CMK (cell line): ENCODE data around the gene DPP6.

Experiments
- DNase-seq: peaks from one replicate; pipeline ENCODE4 v3.0.0-alpha.2; 2010; ENCODE audit warnings: low read depth

The DPP6 gene

GRCh38 chr7:154880513-154880912 is 828.3 kb downstream of the DPP6 start:
- DNase-seq, result no peak

DNA sequence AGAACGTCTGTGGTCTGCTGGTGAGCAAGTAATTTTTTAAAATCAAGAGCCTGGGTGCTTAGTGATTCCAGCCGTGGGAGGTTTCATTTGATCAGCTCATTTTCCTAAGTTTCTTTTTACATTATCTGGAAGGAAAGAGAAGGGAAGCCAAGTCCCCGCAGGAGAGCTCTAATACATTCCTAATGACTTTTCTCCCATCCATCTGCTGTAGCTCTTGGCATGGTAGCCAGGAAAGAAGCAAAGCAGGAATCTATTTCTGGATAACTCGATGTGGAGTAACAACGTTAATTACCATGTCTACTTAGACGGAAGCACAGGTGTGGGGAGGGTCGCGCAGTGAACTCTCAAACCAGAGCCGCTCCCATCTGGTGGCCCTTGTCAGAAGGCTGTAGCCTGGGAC is 828.8 kb downstream of the DPP6 start:
- DNase-seq, result no peak

DNA sequence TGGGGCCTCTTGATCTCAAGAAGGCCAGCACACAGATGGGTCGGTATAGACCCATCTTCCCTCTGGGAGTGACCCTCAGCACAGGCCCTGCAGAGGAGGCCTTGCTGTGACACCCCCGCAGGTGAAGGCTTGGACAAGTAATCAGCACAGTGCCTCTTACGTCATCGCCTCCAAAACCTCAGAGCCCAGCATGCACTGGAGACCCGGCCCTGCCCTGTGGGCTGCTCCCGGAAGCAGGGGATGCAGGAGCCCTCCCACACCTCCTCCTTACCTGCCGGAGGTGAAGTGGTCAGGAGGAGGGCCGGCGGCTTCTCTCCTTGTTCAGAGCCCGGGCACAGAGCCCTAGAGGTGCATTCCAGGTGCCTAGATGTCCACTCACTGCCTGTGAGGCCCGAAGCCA is 829.3 kb downstream of the DPP6 start:
- DNase-seq, result no peak

- no peak for DNase-seq
Measured at GRCh38 chr7:154882931-154883474, 830.8 kb downstream of the DPP6 start.

DNA sequence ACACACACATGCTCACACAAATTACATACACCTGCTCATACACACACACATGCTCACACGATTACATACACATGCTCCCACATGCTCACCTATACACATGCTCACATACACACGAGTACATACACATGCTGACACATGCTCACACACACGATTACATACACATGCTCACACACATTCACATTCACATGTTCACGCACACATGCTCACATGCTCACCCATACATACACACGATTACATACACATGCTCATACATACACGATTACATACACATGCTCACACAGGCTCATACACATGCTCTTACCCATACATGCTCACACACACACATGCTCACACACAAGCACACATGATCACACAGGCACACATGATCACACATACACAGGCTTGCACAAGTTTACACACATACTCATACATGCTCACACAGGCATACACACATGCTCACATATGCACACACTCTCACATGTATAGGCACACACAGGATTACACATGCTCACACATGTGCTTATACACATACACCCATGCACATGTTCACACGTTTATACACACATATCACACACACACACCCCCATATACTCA is 832.2 kb downstream of the DPP6 start:
- DNase-seq, result no peak

DNA sequence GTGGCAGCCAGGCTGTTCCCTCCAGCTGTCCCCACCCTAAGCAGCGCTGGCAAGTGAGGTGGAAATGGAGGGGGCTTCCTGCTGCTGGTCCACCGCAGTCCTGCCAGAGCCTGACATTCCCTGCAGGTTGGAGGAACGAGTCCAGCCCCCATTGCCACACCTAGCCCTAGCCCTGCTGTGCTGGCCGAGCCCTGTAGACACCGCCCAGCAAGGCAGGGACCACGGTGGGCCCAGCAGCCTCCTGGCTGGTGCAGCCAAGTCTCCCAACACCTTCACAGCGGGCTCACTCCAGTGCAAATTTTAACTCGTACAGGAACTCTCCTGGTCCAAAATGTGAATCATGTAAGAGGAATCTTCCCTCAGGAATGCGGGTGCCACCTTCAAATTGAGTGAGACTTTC is 834.4 kb downstream of the DPP6 start:
- no peak for DNase-seq

GRCh38 chr7:154888690-154889089 is 836.5 kb downstream of the DPP6 start:
- DNase-seq, result no peak

- DNase-seq, result no peak
Measured at GRCh38 chr7:154892459-154892858, 840.3 kb downstream of the DPP6 start.

DNA sequence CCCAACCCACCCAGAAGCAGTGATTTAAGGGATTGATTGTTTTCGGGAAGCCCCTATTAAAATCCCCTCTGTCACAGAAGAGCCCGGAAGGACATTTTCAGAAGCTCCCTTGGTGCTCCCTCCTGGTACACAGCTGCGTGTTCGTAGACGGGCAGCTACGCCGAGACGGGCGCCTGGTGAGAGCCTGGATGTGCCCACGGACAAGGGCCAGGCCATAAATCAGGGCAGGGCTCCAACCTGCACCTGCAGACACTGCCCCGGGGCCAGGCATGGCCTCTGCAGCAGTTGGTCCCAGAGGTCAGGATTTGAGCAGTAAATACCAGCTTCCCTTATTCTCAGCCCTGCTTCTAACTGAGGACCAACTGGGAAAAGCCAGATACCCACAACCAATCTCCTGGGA is 843.9 kb downstream of the DPP6 start:
- no peak for DNase-seq

GRCh38 chr7:154898973-154899855 is 847.0 kb downstream of the DPP6 start:
- no peak for DNase-seq

DNA sequence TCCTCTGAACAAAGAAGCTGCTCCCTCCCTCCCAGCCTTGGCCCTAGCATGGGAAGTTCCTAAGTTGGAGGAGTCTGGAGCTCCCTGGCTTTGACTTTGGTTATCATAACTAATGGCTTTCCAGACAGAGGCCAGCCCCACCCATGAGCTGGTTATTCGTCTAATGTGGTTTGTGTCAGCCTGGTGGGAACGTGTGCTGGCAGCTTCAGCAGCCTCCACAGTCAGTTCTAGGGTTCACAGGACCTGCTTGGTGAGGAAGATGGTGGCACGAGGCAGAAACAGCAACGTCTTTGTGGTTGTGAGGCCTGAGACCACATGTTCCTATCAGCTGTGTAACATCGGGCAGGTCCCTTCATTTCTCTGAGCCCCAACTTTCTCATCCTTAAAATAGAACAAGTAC is 847.7 kb downstream of the DPP6 start:
- no peak for DNase-seq

DNA sequence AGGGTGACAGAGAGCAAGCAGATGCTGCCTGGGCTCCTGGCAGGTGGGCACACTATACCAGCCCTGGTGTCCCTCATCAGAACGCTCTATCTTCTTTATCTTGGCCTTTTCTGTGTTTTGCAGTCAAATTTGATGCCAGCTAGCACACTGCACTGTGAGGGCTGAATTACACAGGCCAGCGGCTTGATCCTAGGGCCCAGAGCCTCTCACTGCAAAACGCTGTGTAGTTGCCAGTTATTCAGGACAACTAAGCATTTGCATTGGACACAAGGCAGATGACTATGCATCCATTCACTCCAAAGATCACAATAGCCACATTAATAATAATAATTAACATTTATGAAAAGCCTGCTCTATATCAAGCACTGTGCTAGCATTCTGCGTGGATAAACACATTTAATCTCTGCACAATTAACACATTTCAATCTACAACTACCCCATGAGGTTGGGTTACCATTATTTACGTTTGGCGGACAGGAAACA is 850.4 kb downstream of the DPP6 start:
- DNase-seq, result no peak

GRCh38 chr7:154903083-154903731 is 851.0 kb downstream of the DPP6 start:
- no peak for DNase-seq

DNA sequence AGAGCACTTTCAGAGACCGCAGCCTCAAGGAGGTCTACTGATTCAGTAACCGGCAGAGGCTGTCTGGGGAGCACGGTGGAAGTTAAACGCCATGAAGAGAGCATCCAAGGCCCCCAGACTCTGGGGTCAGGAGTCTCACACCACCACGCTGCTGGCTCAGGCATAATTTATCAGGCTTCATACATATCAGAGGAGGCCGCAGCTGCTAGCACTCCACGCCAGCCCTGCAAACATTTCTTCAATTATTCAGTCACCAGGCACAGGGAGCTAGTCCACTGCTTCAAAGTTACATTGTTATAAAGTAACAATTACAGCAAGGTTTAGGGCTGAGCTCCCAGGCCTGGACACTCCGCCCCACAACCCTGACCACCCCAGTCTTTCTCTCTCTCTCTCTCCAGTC is 852.9 kb downstream of the DPP6 start:
- DNase-seq, result no peak

- DNase-seq, result no peak
Measured at GRCh38 chr7:154905615-154906014, 853.4 kb downstream of the DPP6 start.

GRCh38 chr7:154906201-154906600 is 854.0 kb downstream of the DPP6 start:
- DNase-seq, result no peak

DNA sequence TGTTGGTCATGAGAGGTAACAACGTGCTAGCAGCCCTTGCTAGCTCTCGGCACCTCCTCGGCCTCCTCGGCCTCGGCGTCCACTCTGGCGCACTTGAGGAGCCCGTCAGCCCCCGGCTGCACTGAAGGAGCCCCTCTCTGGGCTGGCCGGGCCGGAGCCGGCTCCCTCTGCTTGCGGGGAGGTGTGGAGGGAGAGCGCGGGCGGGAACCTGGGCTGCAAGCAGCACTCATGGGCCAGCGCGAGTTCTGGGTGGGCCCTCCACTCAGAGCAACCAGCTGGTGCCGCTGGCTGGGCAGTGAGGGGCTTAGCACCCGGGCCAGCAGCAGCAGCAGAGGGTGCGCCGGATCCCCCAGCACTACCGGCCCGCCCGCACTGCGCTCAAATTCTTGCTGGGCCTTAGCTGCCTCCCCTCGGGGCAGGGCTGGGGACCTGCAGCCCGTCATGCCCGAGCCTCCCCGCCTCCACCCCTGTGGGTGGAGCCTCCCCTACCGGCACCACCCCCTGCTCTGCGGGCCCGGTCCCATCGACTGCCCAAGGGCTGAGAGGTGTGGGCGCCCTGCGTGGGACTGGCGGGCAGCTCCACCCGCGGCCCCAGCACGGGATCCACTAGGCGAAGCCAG is 854.6 kb downstream of the DPP6 start:
- DNase-seq, result no peak

DNA sequence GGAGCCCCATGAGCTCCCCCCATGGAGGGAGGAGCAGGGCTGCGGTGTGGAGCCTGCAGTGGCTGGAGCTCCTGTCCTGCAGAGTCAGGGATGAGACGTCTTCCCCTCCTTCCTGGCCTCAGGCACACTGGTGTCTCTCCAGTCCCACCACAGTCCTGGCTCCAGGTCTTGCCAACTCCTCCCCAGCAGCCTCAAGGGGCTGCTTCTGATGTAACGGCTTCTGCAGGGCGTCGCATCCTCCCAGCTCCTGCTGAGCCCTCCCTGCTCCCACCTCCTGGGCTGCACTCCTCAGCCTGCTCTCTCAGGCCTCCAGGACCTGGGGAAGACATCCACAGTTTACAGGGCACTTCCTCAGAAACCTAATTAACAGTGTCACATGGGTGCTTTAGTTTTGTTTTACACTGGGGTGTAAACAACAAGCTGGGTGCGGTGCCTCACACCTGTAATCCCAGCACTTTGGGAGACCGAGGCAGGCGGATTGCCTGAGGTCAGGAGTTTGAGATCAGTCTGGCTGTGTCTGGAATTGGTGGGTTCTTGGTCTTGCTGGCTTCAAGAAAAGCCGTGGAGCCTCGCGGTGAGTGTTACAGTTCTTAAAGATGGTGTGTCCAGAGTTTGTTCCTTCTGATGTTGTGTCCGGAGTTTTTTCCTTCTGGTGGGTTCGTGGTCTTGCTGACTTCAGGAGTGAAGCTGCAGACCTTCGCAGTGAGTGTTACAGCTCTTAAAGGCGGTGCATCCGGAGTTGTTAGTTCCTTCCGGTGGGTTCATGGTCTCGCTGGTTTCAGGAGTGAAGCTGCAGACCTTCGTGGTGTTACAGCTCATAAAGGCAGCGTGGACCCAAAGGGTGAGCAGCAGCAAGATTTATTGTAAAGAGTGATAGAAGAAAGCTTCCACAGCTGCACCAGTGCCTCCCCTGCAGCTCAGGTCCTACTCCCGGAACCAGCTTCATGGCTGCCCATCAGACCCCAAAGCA is 855.7 kb downstream of the DPP6 start:
- no peak for DNase-seq

DNA sequence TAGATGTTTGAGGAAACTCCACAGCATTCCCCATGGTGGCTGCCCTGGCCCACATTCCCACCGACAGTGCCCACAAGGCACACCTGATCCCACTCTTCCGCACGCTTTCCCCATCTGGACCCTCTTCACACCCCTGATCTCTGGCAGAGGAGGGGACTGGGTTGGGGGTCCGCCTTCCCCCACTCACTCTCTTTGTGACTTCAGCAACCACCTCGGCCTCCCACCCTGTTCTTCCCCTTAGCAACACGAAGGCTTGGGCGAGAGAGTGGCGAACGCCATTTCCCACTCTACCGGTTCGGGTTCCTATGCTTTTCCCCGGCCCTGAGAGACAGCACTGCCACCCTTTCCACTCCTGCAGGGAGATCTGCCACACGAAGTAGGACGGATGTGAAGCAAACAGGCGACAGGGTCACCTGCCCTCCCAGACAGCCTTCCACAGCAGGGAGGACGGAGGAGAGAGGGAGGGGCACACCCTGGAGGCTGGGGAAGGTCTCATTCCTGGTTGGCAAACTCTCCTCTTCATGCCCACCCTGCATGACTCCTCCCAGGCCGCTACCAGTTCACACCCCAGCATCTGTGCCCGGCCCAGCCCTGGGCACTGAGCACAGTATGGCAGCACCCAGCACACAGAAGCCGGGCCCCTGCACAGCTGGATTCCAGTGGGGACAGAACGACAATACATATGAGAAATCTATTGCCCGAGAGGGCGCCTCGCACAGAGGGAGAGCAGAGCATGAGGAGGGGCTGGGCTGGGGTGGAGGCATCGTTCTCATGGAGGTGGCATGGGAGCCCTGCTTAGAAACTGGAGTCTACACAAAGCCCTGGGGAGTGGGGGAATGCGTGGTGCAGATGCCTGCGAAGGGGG is 857.3 kb downstream of the DPP6 start:
- no peak for DNase-seq

DNA sequence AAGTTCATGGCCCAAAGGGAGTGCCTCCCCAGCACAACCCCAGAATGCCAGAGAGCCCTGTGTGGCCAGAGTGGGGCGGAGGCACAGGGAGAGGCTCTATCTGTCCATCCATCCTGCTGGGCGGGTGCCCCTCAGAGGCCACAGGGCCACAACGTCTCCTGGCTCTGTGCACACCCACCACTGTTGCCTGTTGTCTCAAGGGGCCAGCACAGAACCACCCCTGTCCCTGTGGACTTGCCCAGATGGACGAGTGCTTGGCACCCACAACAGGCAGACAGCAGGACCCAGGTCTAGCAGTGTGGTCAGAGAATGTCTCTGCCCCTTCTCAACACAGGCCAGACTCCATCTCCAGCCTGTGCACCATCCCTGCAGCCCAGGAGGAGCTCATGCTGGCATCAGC is 857.9 kb downstream of the DPP6 start:
- no peak for DNase-seq
